ENCODE results near the gene GP1BB. TPM values are rescaled to one million over a fixed set of nuclear protein-coding genes. Genes with fewer than 3 reads are reported as not detected.

The GP1BB gene
- total RNA-seq, 5 donors from 2014 or later (not counting 1 experiment from before 2014, with no cell fraction given), result 0.19 to 2.1 (median 0.36) TPM

DNA sequence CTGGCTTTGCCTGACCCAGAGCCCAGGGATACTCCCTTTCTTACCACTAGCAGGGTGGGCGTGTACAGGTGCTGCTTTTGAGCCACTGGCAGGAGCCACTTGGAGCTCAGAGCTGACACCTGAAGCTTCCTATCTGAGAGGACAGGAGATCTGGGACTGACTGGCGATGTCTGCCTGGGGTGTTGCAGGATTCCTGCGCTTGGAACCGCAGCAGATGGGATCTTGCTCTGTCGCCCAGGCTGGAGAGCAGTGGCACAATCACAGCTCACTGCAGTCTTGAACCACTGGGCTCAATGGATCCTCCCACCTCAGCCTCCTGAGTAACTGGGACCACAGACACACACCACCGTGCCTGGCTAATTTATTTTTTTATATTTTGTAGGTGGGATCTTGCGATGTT lies 17.7 kb downstream of the GP1BB start:
- ATAC-seq (replicated peaks in 1 of 4), result no peak
- 89% methylated on average over 5 of the region's 7 CpGs for WGBS (ENCODE audit: insufficient coverage)
- H3K4me3 Mint-ChIP-seq, result no peak overlapping the region

DNA sequence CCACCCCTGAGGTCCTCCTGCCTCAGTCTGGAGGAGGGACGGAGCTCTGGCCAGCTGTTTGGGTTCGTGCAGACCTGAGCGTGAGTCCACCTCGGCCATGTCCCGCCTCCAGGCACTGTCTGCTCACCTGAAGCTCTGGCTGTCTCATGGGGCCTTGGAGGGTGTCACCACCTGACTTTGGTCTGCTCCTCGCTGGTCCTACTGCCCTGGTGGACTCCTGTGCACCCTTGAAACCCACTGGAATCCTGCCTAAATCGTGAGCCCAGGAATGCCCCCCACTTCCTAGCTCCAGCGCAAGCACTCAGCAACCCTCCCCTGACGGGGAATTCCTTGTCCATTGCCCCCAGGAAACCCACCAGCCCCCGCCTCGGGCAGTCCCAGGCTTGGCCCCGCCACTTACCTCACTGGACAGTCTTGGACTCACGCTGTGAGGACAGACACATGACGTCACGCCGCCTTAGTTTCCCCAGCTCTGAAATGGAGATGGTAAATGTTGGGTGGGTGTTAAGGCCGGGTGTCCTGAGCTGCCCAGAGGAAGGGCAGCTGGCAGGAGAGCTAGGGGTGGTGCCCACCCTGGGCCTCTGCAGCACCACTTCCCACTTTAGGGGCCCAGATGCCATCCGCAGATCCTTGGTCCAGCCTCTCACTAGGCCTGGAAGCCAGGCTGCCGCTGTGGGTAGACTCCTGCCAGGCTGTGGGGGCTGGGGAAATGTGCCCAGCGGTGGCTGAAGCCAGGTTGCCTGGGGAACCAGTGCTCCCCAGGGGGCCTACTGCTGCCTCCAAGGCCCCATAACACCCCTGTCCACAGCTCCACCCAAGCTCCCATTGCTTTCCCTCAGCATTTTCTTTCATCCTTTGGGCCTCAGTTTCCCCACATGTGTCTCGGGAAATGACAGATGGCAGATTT lies 19.1 kb downstream of the GP1BB start:
- Mint-ChIP-seq H3K36me3 (no peaks in the 10 kb centered on the region), H3K9me3 (no peaks in the 10 kb centered on the region), H3K27me3 (no peaks in the 10 kb centered on the region), H3K4me1 (no peaks in the 10 kb centered on the region), H3K4me3 (no peak overlapping the region), H3K27ac (no peak overlapping the region)
- WGBS (ENCODE audit: insufficient coverage), result 79% methylated on average over 16 of the region's 21 CpGs
- ChIA-PET POLR2A (no interaction called here), CTCF (no interaction called here)
- Histone ChIP-seq H3K36me3 (ENCODE audit: control insufficient read depth in 2 of 2, extremely low read depth in 1 of 2, insufficient read depth in 1 of 2, low read length in 1 of 2) (no peaks in the 10 kb centered on the region), H3K4me1 (ENCODE audit: control insufficient read depth in 1 of 2, extremely low read depth in 1 of 2, insufficient read depth in 2 of 2, low read length in 2 of 2) (no peaks in the 10 kb centered on the region), H3K27ac (ENCODE audit: low read length) (no peak overlapping the region), H3K9me3 (no peaks in the 10 kb centered on the region), H3K27me3 (replicated peaks in 1 of 2; ENCODE audit: control insufficient read depth in 2 of 2, extremely low read depth in 1 of 2, insufficient read depth in 2 of 2, low read length in 1 of 2) (peaks cover 0 to 9% of the 10 kb centered on the region in 2 experiments), H3K4me3 (ENCODE audit: control insufficient read depth in 1 of 2, extremely low read depth in 1 of 2, low read length in 1 of 2) (no peak overlapping the region)
- no peak for ATAC-seq (replicated peaks in 1 of 4)
- no peak for DNase-seq

More for the DNA sequence above, 17.7 kb downstream of the GP1BB start:
- no peaks in the 10 kb centered on the region for H3K9me3 Mint-ChIP-seq
- Histone ChIP-seq H3K4me1 (ENCODE audit: control insufficient read depth in 1 of 2, extremely low read depth in 1 of 2, insufficient read depth in 2 of 2, low read length in 2 of 2) (no peaks in the 10 kb centered on the region), H3K9me3 (no peaks in the 10 kb centered on the region), H3K4me3 (ENCODE audit: control insufficient read depth in 1 of 2, extremely low read depth in 1 of 2, low read length in 1 of 2) (no peak overlapping the region), H3K27ac (ENCODE audit: low read length) (no peak overlapping the region), H3K27me3 (replicated peaks in 1 of 2; ENCODE audit: control insufficient read depth in 2 of 2, extremely low read depth in 1 of 2, insufficient read depth in 2 of 2, low read length in 1 of 2) (peaks cover 0 to 2% of the 10 kb centered on the region in 2 experiments), H3K36me3 (ENCODE audit: control insufficient read depth in 2 of 2, extremely low read depth in 1 of 2, insufficient read depth in 1 of 2, low read length in 1 of 2) (no peaks in the 10 kb centered on the region)
- H3K4me1 Mint-ChIP-seq, result no peaks in the 10 kb centered on the region
- no peak for DNase-seq
- no peaks in the 10 kb centered on the region for H3K27me3 Mint-ChIP-seq
- POLR2A ChIA-PET, result no interaction called here
- no peaks in the 10 kb centered on the region for H3K36me3 Mint-ChIP-seq
- no peak overlapping the region for H3K27ac Mint-ChIP-seq
- CTCF ChIA-PET, result no interaction called here

DNA sequence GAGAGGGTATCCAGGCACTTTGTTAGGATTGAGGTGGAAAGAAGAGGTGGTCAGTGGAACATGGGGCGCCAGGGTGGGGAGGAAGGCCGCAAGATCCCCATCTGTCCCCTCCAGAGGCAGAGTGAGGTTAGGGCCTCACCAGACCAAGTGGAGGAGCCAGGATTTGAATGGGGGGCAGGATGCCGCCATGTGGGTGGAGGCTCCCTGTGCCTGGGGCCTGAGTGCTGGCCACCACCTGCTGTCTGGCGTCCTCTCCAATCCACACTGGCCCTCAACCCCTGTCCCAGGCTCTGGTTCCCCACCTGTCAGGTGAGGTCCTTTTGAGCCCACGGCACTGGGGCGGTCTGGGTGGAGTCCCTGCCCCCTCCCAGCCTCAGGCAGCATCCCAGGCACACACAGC lies 19.7 kb downstream of the GP1BB start:
- Mint-ChIP-seq H3K36me3 (no peaks in the 10 kb centered on the region), H3K4me3 (no peak overlapping the region), H3K9me3 (no peaks in the 10 kb centered on the region), H3K27ac (no peak overlapping the region), H3K27me3 (no peaks in the 10 kb centered on the region), H3K4me1 (no peaks in the 10 kb centered on the region)
- no peak overlapping the region for H3K4me3 ChIP-seq (ENCODE audit: control insufficient read depth in 1 of 2, extremely low read depth in 1 of 2, low read length in 1 of 2)
- DNase-seq, result no peak
- CTCF ChIA-PET, result no interaction called here
- H3K27me3 ChIP-seq (replicated peaks in 1 of 2; ENCODE audit: control insufficient read depth in 2 of 2, extremely low read depth in 1 of 2, insufficient read depth in 2 of 2, low read length in 1 of 2), result peaks cover 0 to 10% of the 10 kb centered on the region in 2 experiments
- no peaks in the 10 kb centered on the region for H3K36me3 ChIP-seq (ENCODE audit: control insufficient read depth in 2 of 2, extremely low read depth in 1 of 2, insufficient read depth in 1 of 2, low read length in 1 of 2)
- no peak for ATAC-seq (replicated peaks in 1 of 4)
- 62% methylated on average over 4 of the region's 6 CpGs for WGBS (ENCODE audit: insufficient coverage)
- H3K9me3 ChIP-seq, result no peaks in the 10 kb centered on the region
- no peaks in the 10 kb centered on the region for H3K4me1 ChIP-seq (ENCODE audit: control insufficient read depth in 1 of 2, extremely low read depth in 1 of 2, insufficient read depth in 2 of 2, low read length in 2 of 2)
- no peak overlapping the region for H3K27ac ChIP-seq (ENCODE audit: low read length)
- POLR2A ChIA-PET, result no interaction called here

DNA sequence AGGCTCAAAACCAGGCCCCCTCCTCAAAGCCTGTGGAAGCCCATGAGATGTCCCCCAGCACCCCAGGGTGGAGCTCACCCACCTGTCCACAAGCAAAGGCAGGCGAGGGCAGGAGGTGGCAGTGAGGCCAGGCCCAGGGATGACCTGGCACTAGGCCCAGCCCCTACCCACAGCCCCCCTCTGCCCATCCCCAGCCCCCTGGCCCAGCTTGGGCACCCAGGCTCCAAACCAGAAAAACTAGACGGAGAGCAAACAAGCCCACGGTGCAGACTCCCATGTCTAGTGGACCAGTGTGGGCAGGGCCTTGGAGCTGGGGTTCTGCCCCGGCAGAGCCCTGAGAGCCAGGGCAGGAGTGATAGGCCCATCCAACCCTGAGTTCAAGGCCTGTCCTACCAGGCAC lies 20.3 kb downstream of the GP1BB start:
- Mint-ChIP-seq H3K4me3 (no peak overlapping the region), H3K27me3 (no peaks in the 10 kb centered on the region), H3K36me3 (no peaks in the 10 kb centered on the region), H3K27ac (no peak overlapping the region), H3K9me3 (no peaks in the 10 kb centered on the region), H3K4me1 (no peaks in the 10 kb centered on the region)
- peaks cover 0 to 10% of the 10 kb centered on the region in 2 experiments for H3K27me3 ChIP-seq (replicated peaks in 1 of 2; ENCODE audit: control insufficient read depth in 2 of 2, extremely low read depth in 1 of 2, insufficient read depth in 2 of 2, low read length in 1 of 2)
- WGBS (ENCODE audit: insufficient coverage), result 85% methylated on average over 4 of the region's 4 CpGs
- no peak for DNase-seq
- ChIA-PET POLR2A (no interaction called here), CTCF (no interaction called here)
- H3K4me3 ChIP-seq (ENCODE audit: control insufficient read depth in 1 of 2, extremely low read depth in 1 of 2, low read length in 1 of 2), result no peak overlapping the region
- no peaks in the 10 kb centered on the region for H3K36me3 ChIP-seq (ENCODE audit: control insufficient read depth in 2 of 2, extremely low read depth in 1 of 2, insufficient read depth in 1 of 2, low read length in 1 of 2)
- no peaks in the 10 kb centered on the region for H3K4me1 ChIP-seq (ENCODE audit: control insufficient read depth in 1 of 2, extremely low read depth in 1 of 2, insufficient read depth in 2 of 2, low read length in 2 of 2)
- H3K27ac ChIP-seq (ENCODE audit: low read length), result no peak overlapping the region
- ATAC-seq (replicated peaks in 1 of 4), result no peak
- H3K9me3 ChIP-seq, result no peaks in the 10 kb centered on the region

DNA sequence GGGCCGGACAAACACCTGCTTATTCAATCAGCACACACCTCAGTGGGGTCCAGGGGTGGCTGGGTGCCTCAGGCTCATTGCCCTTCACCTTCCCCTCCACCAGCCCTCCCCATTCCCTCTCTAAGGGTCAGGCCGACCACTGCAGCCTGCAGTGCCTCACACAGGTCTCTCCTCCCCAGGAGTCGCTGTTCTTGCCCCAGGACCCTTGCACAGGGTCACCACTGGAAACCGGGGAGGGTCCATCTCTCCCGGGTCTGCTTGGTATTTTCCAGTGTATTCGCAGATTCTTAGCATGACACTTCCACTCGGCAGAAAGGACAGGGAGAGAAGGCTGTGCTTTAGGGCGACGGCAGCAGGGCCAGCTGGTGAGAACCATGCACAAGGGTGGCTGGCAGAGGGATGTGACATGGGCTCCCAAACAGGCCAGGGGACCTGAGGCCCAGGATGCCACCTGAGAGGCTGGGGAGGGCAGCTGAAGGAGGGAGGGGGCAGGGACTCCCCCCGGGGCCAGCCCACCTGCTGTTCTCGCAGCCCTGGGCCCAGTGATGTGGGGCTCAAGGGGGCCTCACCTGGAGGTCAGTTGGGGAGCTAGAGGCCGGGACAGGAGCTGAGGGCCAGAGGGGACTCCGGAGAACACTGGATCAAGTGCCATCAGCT lies 21.1 kb downstream of the GP1BB start:
- Histone ChIP-seq H3K4me3 (ENCODE audit: control insufficient read depth in 1 of 2, extremely low read depth in 1 of 2, low read length in 1 of 2) (no peak overlapping the region), H3K9me3 (no peaks in the 10 kb centered on the region), H3K27me3 (replicated peaks in 1 of 2; ENCODE audit: control insufficient read depth in 2 of 2, extremely low read depth in 1 of 2, insufficient read depth in 2 of 2, low read length in 1 of 2) (peaks cover 0 to 10% of the 10 kb centered on the region in 2 experiments), H3K4me1 (ENCODE audit: control insufficient read depth in 1 of 2, extremely low read depth in 1 of 2, insufficient read depth in 2 of 2, low read length in 2 of 2) (no peaks in the 10 kb centered on the region), H3K27ac (ENCODE audit: low read length) (no peak overlapping the region), H3K36me3 (ENCODE audit: control insufficient read depth in 2 of 2, extremely low read depth in 1 of 2, insufficient read depth in 1 of 2, low read length in 1 of 2) (no peaks in the 10 kb centered on the region)
- H3K4me3 Mint-ChIP-seq, result no peak overlapping the region
- no peaks in the 10 kb centered on the region for H3K27me3 Mint-ChIP-seq
- DNase-seq, result no peak
- no peaks in the 10 kb centered on the region for H3K4me1 Mint-ChIP-seq
- no peaks in the 10 kb centered on the region for H3K36me3 Mint-ChIP-seq
- ChIA-PET CTCF (no interaction called here), POLR2A (no interaction called here)
- H3K9me3 Mint-ChIP-seq, result no peaks in the 10 kb centered on the region
- no peak overlapping the region for H3K27ac Mint-ChIP-seq
- WGBS (ENCODE audit: insufficient coverage), result 91% methylated on average over 13 of the region's 13 CpGs
- no peak for ATAC-seq (replicated peaks in 1 of 4)

DNA sequence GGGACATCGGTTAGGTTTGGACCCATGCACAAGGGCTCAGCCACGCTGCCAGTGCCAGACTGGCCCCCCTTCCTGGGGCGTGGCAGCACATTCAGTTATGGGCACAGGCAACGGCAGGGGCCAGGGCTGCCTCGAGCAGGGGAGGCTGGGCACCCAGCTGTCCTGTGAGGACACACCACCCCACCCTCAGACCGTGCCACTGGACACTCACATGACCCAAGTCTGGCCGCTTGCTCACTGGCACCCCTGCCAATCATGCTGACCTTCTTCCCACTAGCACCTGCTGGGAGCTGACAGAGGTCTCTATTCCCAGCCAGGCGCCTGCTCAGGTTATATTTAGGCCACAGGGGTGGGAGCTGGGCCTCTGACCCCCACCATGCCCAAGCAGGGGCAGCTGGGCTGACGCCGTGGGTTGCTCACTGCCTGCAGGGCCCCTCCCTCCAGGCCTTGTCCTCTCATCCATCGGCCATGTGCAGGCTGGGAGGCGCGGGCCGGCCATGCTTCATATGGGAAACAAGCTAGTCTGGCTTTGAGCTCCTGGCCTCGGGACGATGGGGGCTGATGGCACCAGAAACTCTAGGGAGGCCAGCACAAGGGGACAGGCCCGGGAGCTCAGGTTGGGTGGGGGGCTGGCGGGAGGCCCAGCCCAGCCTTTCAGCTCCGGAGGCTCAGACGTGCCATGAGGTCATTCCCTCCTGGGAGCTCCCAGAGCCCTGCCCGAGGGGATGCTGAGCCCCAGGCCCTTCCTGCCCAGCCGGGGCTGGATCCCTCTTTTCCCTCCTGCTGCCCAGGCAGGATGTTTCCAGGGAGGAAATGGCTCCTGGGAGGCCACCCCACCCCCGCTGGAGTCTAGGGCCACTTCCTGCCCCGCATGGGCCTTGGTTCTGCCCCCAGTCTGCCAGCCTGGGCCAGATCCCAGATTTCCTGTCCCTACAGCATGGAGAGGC lies 22.1 kb downstream of the GP1BB start:
- H3K4me1 ChIP-seq (ENCODE audit: control insufficient read depth in 1 of 2, extremely low read depth in 1 of 2, insufficient read depth in 2 of 2, low read length in 2 of 2), result no peaks in the 10 kb centered on the region
- POLR2A ChIA-PET, result no interaction called here
- peaks cover 0 to 19% of the 10 kb centered on the region in 2 experiments for H3K27me3 ChIP-seq (replicated peaks in 1 of 2; ENCODE audit: control insufficient read depth in 2 of 2, extremely low read depth in 1 of 2, insufficient read depth in 2 of 2, low read length in 1 of 2)
- DNase-seq (no peak), ATAC-seq (replicated peaks in 1 of 4) (no peak)
- H3K4me3 Mint-ChIP-seq, result no peak overlapping the region
- no peak overlapping the region for H3K27ac Mint-ChIP-seq
- no peaks in the 10 kb centered on the region for H3K4me1 Mint-ChIP-seq
- no peaks in the 10 kb centered on the region for H3K36me3 ChIP-seq (ENCODE audit: control insufficient read depth in 2 of 2, extremely low read depth in 1 of 2, insufficient read depth in 1 of 2, low read length in 1 of 2)
- CTCF ChIA-PET, result no interaction called here
- no peak overlapping the region for H3K4me3 ChIP-seq (ENCODE audit: control insufficient read depth in 1 of 2, extremely low read depth in 1 of 2, low read length in 1 of 2)
- no peak overlapping the region for H3K27ac ChIP-seq (ENCODE audit: low read length)
- WGBS (ENCODE audit: insufficient coverage), result 76% methylated on average over 19 of the region's 24 CpGs
- H3K27me3 Mint-ChIP-seq, result no peaks in the 10 kb centered on the region
- no peaks in the 10 kb centered on the region for H3K9me3 ChIP-seq
- H3K9me3 Mint-ChIP-seq, result no peaks in the 10 kb centered on the region
- no peaks in the 10 kb centered on the region for H3K36me3 Mint-ChIP-seq
